GM18519 (cell line): Measurements from ENCODE around the gene SLC36A2.
"Not testable (repeated sequence)": the region's sequence is repeated elsewhere in the genome, so short reads cannot be mapped to it uniquely, and the experiment has no call there.

Source experiments
- ATAC-seq: cut with Tn5 transposase; IDR thresholded peaks from one replicate; pipeline ENCODE4 v1.9.1; 2021; ENCODE audit warnings: mild to moderate bottlenecking, moderate library complexity; ENCODE audit not compliant: unreplicated experiment, low FRiP score

SLC36A2 gene

DNA sequence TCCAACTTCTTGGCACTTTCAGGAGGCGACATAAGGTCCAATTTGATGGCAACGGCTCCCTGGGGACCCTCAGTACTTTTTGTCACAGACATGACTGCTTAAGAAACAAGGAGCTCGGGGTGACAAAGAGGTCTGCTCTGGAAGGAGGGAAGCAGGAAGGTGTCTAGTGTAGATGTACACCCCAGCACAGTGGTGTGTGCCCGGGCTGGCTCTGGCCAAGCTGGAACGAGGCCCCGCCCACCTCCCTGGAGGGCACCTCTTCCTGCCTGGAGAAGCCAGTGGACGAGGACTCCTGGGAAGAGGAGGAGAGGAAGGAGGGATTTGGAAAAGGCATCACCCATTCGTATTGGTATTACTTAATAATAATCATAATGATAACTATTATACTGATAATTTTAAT lies at the start of gene SLC36A2:
TSS of gene SLC36A2 (minus strand) at position 191 of the 400 bp plus-strand sequence. CDS start at position 92, 99 bp downstream.
- no peak for ATAC-seq

DNA sequence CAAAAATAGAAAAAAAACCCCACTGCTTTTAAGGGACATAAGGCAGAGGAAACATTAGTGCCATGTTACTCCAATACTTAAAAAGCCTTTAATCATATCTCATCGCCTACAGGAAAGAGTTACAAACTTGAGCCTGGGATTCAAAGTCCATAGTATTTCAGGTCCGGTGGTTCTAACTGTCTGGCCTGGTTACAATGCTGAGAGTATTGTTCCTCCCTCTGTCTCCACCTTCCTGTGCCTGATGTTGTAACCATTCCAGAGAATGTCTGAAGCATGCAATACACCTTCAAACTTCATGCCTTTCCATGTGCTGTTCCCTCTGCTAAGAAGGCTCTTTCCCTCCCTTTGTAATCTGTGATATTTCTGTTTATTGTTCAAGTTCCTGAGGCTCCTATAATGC lies 41.6 kb upstream of the SLC36A2 start:
- ATAC-seq, result no peak

DNA sequence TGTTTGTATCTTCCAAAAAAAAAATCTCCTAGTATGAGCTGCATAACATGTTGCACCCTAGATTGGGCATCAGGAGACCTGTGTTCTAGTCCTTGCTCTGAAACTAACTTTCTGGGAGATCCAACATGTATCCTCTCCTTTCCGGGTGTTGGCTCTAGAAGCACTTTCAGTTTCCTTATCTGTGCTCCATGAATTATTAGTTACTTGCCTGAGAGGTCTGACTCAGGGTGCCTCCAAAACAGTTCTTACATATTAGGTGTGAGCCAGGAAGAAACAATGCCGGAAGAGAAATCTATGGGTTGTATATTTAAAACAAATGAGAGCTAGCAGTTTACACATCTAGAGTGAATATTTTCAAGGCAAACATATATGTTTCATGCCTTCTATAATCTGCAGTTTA lies 36.7 kb upstream of the SLC36A2 start:
- no peak for ATAC-seq

DNA sequence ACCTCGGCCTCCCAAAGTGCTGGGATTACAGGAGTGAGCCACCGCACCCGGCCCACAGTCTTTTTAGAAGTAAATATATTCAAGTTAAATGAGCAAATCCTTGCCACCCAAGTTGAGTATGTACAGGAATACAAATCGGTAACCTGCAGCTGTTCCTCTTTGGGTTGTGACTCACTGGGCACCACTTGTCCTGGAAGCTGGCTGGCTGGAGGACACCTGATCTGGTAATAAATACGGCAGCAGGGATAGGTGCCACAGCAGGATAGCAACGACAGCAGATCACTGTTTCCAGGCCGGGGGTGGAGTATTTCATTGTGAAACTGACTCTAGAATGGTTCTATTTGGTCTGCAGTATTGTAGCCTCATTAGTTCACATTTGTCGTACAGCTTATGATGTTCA lies 35.7 kb upstream of the SLC36A2 start:
- no peak for ATAC-seq

DNA sequence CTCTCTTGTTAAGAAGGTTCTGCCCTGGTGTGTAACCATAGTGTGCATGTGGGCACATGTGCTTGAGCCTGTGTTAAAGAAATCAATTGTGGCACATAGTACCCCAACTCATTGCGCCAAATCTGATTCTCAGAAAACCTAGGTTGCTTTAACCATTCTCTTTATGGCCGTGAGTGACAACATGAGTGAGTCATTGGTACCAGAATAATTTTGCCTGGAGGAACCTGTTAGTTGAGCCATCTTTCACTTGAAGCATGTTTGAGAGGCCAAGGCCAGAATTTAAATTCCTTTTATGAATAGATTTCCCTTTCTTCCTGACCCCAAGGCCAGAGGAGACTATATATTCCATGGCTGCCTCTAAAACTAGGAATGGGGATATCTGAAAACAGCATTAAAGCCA lies 35.2 kb upstream of the SLC36A2 start:
- no peak for ATAC-seq

DNA sequence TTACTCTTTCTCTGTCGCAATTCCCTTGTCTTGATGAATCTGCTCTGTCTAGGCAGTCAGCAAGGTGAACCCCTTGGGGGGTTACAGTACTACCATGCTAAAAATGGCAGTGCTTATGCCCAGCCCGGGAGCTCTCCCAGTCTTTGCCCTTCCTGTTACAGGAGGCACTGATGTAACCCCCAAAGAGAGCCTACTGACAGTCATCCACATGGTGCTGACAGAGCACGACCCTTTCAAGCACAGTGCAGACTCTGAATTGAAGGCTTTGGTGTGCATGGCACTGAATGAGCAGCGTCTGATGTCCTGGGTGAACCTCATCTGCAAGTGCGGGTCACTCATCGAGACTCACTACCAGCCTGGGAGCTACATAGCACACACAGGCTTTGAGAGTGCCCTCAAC lies 34.5 kb upstream of the SLC36A2 start:
- no peak for ATAC-seq

DNA sequence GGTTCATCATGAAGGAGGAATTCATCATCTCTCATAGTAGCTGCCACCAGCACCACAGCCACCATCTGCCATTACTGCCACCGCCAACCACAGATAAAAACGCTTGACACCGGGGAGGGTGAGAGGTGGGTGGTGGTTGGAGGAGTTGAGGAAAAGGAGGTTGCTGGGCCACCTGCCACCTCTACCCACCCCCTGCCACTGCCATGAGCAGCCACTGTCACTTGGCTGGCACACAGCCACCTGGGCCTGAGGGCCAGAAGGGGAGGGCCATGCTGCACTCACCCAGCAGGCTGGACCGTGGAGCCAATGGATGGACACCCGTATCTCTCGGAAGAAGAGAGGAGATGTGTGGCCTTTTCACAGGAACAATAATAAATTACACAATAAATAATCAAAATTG lies 31.3 kb upstream of the SLC36A2 start:
- no peak for ATAC-seq

DNA sequence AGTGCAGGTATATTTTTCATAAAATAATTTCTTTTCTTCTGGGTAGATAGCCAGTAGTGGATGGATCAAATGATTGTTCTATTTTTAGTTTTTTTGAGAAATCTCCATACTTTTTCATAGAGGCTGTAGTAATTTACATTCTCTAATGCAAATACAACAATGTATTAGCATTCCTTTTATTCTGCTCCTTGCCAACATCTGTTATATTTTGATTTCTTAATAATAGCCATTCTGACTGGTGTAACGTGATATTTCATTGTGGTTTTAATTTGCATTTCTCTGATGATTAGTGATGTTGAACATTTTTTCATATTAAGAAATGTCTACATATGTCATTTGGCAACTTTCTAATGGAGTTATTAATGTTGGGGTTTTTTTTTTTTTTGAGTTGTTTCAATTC lies 27.2 kb upstream of the SLC36A2 start:
- no peak for ATAC-seq

DNA sequence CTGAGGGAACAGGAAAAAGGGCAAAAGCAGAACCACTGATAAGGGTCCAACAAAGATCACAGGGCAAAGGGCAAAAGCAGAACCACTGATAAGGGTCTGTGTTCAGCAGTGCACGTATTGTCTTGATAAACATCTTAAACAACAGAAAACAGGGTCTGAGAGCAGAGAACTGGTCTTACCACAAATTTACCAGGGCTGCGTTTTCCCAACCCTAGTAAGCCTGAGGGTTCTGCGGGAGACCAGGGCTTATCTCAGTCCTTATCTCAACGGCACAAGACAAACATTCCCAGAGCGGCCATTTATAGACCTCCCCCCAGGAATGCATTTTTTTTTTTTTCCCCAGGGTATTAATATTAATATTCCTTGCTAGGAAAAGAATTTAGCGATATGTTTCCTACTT lies 19.7 kb upstream of the SLC36A2 start:
- not testable (repeated sequence) for ATAC-seq

DNA sequence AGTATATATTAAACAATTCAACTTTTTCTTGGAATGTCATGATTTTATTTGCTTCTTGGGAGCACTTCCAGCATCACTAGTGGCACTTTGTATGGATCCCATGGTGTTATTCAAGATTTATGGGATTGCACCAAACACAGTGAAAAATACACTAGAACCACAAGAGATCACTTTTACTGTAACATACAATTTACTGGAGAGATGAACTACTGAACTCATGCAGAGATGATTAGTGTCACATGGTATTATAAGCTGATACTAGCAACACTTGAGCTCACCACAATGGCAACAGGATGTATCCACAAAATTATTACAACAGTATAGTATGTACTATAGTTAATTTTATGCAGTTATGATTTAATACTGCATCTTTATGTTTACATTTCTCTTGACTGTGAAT lies 16.3 kb upstream of the SLC36A2 start:
- ATAC-seq, result no peak

DNA sequence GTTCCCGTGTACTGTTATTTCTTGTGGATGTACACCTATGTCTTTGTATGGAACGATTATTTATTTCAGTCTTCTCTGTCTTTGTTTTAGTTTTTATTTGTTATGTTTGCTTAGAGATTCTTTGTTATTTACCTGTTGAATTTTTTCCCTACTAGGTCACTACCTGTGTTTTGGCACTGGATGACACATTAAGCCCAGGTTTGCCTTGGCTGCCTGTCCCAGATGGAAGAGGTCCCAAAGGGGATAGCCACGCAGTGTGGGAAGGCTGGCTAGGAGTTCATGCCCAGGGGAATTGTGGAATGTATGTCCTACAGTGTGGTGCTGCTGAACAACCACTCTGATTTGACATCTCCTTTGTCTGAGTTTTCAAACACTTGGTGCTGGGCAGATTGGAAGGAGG lies 15.6 kb upstream of the SLC36A2 start:
- no peak for ATAC-seq

DNA sequence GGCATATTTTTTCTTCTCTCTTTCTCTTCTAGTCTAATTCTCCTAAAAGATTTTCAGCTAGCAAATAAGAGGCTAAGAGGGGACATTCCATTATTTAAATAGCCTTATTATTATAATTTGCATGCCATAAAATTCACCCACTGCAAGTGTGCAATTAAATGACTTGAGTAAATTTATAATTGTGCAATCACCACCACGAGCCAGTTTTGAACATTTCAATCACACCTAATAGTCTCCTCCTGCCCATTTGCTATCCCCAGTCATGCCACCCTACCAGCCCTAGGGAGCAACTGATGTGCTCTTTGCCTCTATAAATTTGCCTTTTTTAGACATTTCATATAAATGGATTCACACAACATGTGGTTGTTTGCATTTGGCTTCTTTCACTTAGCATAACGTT lies 12.0 kb upstream of the SLC36A2 start:
- no peak for ATAC-seq

DNA sequence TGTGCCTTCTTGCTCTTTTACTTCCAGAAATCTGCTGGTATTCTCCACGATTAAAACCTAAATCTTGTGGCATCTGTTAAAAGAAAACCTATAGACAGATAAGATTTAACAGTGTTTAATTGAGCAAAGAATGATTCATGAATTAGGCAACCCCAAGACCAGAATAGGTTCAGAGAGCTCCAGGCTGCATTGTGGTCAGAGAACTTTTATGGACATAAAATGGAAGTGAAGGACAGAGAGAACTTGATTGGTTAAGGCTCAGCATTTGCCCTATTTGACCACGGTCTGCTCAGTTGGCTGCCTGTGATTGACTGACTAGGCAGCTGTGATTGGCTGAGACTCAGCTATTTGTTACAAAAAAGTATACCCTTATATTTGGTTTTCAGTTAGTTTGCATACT lies 10.4 kb upstream of the SLC36A2 start:
- ATAC-seq, result no peak

DNA sequence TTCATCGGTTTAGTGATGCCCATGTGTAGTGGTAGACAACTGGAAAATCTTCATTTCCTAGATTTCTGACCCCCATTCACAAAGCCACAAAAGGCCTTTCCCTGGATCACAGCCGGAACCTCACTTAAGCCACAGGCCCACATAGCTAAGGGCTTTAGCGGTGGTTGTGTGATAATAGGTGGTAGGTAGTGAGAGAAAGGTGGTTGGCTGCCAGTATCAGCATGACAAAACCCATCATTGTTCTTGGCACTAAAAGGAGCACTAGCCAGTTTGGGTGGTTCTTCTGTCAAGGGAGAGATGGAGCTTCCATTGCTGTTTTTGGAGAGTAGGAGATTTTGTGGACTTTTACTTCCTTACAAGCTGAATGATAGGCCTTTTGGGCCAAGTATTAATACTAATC lies 9.7 kb upstream of the SLC36A2 start:
- no peak for ATAC-seq

DNA sequence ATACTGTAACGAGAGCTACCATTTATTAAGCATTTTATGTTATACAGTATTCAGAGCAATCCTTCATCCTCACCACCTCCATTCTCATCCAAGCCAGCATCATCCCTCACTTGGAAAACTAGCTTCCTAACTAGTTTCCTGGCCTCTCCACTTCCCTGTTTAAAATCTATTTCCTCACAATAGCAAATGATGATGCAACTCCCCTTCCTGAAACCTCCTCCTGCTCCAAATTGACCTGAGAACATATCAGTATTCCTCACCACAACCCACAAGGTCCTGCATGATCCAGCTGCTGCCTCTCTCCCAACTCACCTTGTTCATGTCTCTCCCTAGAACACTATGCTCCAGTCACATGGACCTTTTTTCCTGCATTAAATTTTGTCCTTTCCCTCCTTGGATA lies 4.3 kb upstream of the SLC36A2 start:
- no peak for ATAC-seq

DNA sequence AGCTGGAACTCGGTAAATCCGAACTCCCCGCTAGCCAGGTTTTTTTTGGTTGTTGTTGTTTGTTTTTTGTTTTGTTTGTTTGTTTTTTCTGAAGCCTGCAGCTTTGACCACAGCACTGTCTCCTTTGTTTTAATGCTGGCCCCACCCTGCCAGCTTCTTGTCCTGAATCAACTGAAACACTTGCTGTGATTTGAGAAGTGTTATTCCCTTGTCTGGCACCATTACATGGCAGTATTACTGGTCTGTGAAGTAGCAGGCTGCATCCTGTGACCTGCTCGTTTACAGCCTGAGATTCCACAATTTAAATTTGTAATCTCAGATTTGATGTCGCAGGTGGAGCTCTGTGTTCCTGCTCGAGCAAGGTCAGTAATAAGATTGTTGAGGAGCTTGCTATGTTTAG lies 1.4 kb upstream of the SLC36A2 start:
- ATAC-seq, result no peak

DNA sequence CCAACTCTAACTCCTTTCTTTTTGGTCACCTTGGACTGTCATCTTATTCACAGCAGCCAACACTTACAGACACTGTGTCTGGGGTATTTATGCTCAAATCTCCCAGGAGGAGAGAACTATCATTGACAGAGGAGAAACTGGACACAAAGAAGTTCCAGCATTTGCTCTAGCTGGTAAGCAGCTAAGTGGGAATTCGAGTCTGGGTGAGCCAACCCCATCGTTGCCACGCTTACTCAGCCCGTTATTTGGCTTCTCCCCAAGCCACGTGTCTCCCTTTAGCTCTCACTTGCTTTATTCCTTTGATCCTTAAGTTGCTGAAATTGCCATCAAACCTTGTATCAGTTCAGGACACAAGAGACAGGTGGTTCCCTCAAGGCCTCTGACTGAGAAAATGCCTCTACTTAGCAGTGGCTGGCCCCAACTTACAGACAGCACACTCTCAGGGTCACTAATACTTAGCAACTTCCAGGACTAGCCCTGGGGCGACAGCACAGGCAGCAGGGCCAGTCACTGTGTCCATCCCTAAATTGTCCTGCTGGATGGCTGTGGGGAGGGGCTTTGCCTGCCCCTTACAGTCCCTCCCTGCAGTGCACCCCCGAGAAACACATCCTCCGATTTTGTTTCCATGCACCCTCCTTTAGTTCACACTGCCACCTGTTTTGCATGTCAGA lies 1.4 kb downstream of the SLC36A2 start:
- ATAC-seq, result no peak

DNA sequence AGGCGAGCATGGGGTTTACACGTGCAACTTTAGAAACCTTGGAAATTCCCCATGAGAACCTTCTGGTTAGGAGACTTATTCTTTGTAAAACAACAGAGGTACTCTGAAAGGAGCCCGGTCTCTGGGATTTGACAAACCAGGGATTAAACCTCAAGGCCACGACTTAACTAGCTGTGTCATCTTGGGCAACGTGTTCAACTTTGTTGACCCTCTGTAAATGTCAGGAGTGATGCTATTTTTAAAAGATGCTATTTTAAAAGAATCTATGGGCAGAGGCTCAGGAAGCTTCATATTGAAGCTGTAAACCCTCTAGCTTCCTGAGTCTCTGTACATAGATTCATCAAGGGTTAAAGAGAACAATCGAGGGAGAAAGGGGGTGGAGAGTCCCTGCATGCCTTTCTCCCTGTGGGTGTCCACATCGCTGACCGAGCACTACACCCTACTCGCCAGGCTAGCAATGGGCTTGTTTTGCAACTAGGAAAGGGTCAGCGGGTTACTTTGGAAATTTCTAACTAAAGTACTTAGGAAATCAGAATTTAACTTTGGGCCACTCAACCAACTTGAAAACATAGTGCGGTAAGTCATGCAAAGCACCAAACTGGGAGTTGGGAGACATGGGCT lies 2.1 kb downstream of the SLC36A2 start:
- ATAC-seq, result no peak

DNA sequence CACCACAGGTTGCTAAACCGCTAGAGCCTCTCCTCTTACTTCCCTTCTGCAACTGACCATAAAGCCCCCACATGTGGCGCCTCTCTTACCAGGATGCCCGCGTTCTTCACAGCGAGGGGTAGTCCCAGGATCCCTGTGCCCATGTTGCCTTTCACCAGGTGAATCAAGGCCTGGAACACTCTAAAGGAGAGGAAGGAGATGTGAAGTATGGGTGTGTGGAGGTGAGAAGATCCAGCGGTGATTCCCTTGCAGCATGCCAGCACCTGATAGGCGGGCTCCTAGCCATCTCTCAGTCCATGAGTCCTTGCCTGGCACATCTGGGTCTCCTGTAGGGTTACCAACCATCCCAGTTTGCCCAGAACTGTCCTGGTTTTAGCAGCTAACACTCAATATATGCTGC lies 3.3 kb downstream of the SLC36A2 start:
- no peak for ATAC-seq

DNA sequence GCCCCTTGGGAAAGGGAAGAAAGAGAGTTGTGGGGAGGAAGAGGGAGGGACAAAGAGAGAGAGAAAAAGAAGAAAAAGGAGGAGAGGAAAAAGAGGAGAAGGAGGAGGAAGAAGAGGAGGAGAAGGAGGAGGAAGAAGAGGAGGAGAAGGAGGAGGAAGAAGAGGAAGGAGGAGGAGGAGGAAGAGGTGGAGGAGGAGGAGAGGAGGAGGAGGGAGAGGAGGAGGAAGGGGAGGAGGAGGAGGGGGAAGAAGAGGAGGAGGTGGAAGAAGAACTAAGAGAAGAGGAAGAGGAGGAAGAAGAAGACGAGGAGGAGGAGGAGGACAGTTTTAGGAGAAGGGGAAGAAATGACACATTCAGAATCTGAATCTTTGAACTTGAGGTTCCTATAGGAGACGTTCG lies 7.4 kb downstream of the SLC36A2 start:
- no peak for ATAC-seq

DNA sequence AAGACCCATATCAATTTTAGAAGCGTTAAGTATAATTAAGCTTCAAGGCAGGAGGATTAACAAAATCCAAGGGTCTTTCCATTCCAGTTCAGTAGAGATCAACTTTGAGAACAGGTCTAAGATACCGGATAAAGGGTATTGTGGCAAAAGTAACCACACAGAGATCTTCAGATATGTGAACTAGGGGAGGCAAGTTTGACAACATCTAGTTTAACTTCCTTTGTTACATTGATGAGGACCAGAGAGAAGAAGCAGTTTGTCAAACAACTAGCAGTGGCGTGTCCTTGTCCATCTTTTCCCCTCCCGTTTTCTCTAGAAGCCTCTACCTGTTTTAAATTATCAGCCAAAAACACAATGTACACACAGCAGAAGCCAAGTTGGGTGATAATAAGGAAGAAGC lies 8.6 kb downstream of the SLC36A2 start:
- ATAC-seq, result no peak

DNA sequence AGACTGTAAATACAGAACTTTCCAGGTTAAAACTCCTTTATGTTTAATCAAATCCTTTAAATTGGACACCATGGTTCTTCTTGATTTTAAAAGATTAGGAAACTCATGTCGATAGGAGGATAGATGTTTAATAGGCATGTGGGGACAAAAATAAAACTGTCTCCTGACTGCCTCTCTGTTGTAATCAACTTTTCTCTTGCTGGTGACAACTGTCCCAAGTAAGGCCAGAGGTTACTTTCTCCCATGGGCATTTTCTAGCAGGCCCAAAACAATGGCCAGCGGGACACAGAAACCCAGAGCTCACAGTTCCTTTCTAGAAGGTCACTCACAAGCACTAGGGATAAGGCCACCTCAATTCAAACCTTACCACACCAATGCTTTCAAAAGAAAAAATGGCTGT lies 14.5 kb downstream of the SLC36A2 start:
- no peak for ATAC-seq

DNA sequence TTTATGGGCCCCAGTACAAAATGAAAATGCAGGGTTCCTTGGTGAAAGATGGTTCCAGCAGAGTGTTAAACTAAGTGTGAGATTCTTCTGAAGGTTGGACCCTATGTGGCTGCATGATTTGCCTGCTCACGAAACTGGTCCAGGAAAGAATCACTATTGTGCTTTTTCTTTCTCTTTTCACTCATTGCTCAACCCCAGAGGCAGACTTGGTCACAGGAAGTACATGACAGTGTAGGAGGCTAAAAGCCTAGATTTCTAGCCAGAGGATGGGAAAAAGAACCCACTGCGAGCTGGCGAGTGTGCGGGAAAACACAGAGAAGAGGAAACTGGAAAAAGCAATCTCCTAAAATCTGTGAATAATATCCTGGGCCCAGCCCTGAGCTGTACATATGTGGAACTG lies 18.6 kb downstream of the SLC36A2 start:
- no peak for ATAC-seq
